GM12875 (cell line): ENCODE measurements around the gene OR4E1.

ENCODE experiments used
- H3K4me3 ChIP-seq: one replicate; pipeline ENCODE4 v1.5.1; 2011; ENCODE audit warnings: low read depth, low read length, control low read depth
- TF ChIP-seq, protein P1 (sequence below): IDR thresholded peaks from 2 replicates; pipeline ENCODE4 v1.5.1; 2011; ENCODE audit warnings: low read depth, mild to moderate bottlenecking, control low read depth, inconsistent platforms, low read length, moderate library complexity, borderline replicate concordance; ENCODE audit not compliant: insufficient read depth

Gene OR4E1

DNA sequence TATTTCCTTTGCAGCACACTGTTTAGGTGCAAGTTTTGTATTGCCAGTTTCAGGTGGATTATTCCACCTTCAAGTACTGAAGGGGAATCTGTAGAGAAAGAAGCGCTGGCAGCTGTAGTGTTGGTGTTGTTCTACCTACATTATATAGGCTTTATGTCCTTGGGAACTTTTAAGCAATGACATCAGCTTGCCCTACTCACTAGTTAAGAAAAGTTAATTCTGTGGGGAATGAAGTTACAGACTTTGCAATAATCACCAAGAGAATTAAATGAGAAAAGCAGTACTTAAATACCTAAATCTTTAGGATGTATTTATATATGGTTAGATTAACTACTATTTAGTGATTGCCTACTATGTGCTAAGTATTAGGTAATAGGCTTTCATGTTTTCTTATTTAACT, at the start of gene OR4E1:
Gene OR4E1, minus strand, starts transcription at position 101 of the 400 bp plus-strand sequence. CDS start 2,883 bp downstream, outside the sequence.
- TF ChIP-seq, protein P1, sequence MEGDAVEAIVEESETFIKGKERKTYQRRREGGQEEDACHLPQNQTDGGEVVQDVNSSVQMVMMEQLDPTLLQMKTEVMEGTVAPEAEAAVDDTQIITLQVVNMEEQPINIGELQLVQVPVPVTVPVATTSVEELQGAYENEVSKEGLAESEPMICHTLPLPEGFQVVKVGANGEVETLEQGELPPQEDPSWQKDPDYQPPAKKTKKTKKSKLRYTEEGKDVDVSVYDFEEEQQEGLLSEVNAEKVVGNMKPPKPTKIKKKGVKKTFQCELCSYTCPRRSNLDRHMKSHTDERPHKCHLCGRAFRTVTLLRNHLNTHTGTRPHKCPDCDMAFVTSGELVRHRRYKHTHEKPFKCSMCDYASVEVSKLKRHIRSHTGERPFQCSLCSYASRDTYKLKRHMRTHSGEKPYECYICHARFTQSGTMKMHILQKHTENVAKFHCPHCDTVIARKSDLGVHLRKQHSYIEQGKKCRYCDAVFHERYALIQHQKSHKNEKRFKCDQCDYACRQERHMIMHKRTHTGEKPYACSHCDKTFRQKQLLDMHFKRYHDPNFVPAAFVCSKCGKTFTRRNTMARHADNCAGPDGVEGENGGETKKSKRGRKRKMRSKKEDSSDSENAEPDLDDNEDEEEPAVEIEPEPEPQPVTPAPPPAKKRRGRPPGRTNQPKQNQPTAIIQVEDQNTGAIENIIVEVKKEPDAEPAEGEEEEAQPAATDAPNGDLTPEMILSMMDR = no peak

GRCh38 chr14:21721504-21721903, 47.9 kb upstream of the OR4E1 start:
- TF ChIP-seq, protein P1 = no peak
- no peak overlapping the region for H3K4me3 ChIP-seq

More for the DNA sequence above, at the start of gene OR4E1:
- H3K4me3 ChIP-seq = no peak within 1 kb of the TSS

GRCh38 chr14:21719841-21720240, 46.2 kb upstream of the OR4E1 start:
- no peak overlapping the region for H3K4me3 ChIP-seq
- TF ChIP-seq, protein P1 = no peak

- TF ChIP-seq, protein P1 = no peak
- H3K4me3 ChIP-seq = no peak overlapping the region
These were observed 40.8 kb upstream of the OR4E1 start for GRCh38 chr14:21714318-21714929.

DNA sequence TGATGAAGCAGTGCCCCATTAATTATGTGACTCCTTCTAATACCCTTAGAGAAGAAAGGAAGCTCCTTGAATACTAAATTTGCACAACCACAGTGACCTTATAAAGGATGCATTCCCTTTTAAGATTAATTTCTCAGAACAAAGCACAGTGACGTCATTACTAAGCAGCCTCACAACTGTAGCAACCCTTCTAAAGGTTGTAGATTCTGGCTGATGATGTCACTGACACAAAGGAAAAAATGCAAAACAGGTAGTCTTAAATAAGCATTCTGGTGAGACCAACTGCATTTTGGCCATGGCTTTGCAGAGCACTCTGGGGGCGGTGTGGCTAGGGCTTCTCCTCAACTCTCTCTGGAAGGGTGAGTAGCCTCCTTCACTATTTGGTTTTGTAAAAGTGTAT, 38.4 kb upstream of the OR4E1 start:
- no peak overlapping the region for H3K4me3 ChIP-seq
- TF ChIP-seq, protein P1 = no peak

GRCh38 chr14:21711360-21711961, 37.8 kb upstream of the OR4E1 start:
- TF ChIP-seq, protein P1 = peak; percentile 67
- H3K4me3 ChIP-seq = no peak overlapping the region

DNA sequence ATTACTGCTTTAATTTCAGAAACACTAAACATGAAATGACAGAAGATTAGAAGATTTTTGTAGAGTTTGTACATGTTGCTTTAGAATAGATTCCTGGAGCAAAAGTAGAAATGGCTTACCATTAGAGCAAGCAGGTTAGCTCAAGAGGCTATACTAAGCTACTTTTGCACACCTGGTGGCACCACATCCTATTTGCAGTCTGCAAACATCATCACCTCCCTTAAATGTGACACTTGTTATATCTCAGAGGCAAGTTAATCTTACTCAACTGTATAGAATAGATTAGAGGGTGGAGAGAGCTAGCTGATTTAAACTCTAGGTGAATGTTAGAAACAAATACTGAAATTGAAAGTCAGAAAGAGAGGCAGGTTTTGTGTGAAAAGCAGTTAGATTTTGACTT, 30.7 kb upstream of the OR4E1 start:
- TF ChIP-seq, protein P1 = no peak

More for the DNA sequence above, 30.7 kb upstream of the OR4E1 start:
- H3K4me3 ChIP-seq = no peak overlapping the region
